AG10803 (cell line): Measurements from ENCODE around the gene CHIA.

Experiments used
- DNase-seq: peaks from one replicate; pipeline ENCODE4 v3.0.0; 2010; ENCODE audit warnings: low read depth
- H3K4me3 ChIP-seq: 2 replicates; pipeline ENCODE4 v1.5.1; 2011; ENCODE audit warnings: mild to moderate bottlenecking, low read length, control low read depth
- TF ChIP-seq, protein P1 (sequence below): conservative IDR thresholded peaks from 2 replicates; pipeline ENCODE4 v1.5.1; 2011; ENCODE audit warnings: mild to moderate bottlenecking, low read length, control low read depth, inconsistent platforms

Gene CHIA

DNA sequence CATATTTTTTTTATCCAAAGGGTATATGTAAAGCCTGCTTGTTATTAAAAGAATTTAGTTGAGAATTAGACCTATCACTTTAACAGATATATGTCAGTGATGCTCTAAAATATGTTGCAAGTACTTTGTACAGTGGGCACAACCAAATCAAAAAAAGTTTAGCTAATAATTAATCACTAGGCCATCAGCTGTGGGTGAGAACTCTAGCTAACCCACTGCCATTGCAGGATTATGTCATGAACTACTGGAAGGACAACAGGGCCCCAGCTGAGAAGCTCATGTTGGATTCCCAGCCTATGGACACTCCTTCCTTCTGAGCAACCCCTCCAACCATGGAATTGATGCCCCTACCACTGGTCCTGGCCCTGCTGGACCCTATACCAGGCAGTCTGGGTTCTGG is 6.8 kb upstream of the CHIA start:
- no peak overlapping the region for H3K4me3 ChIP-seq
- TF ChIP-seq, protein P1, sequence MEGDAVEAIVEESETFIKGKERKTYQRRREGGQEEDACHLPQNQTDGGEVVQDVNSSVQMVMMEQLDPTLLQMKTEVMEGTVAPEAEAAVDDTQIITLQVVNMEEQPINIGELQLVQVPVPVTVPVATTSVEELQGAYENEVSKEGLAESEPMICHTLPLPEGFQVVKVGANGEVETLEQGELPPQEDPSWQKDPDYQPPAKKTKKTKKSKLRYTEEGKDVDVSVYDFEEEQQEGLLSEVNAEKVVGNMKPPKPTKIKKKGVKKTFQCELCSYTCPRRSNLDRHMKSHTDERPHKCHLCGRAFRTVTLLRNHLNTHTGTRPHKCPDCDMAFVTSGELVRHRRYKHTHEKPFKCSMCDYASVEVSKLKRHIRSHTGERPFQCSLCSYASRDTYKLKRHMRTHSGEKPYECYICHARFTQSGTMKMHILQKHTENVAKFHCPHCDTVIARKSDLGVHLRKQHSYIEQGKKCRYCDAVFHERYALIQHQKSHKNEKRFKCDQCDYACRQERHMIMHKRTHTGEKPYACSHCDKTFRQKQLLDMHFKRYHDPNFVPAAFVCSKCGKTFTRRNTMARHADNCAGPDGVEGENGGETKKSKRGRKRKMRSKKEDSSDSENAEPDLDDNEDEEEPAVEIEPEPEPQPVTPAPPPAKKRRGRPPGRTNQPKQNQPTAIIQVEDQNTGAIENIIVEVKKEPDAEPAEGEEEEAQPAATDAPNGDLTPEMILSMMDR: no peak
- DNase-seq: no peak

DNA sequence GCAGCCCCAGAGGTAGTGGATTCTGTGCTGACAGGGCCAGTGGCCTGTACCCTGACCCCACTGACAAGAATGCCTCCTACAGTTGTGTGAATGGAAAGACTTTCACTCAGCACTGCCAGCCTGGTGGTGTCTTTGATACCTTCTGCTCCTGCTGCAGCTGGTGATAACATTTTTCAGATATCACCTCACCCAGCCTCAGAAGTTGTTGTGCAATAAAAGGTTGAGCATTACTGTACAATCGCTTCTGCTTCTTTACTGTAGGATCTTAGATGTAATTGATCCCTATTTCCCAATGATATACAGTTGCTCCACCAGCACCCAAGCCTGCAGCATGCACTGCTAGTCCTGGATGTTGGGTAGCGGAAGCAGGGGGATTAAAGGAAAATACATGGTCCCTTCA is 4.8 kb upstream of the CHIA start:
- no peak overlapping the region for H3K4me3 ChIP-seq
- TF ChIP-seq, protein P1: no peak
- DNase-seq: no peak

GRCh38 chr1:111286912-111287311 is 3.7 kb upstream of the CHIA start:
- no peak overlapping the region for H3K4me3 ChIP-seq
- DNase-seq: no peak
- TF ChIP-seq, protein P1: no peak

DNA sequence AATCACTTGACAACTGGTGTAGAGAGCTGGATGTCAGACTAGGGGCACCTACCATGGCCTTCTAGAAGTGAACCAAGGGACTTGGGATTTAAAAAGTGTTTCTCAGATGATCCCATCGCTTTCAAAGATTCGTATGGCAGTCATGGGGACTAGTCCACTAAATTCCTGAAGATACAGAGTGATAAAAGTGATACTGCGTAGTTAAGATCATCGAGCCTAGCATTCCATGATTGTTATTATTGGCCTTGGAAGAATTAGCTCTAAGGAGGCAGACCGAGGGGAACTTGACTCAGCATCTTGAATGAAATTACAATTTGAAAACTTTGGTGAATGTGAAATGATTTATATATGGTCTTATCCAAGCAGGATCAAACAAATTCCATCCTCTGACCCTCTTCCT is 1.3 kb upstream of the CHIA start:
- TF ChIP-seq, protein P1: no peak
- no peak for DNase-seq
- H3K4me3 ChIP-seq: no peak overlapping the region

GRCh38 chr1:111290104-111290503 is 547 bp upstream of the CHIA start:
- no peak for DNase-seq
- TF ChIP-seq, protein P1: no peak
- H3K4me3 ChIP-seq: no peak overlapping the region

GRCh38 chr1:111294390-111294789 is 3.7 kb downstream of the CHIA start:
- H3K4me3 ChIP-seq: no peak overlapping the region
- TF ChIP-seq, protein P1: no peak
- no peak for DNase-seq

DNA sequence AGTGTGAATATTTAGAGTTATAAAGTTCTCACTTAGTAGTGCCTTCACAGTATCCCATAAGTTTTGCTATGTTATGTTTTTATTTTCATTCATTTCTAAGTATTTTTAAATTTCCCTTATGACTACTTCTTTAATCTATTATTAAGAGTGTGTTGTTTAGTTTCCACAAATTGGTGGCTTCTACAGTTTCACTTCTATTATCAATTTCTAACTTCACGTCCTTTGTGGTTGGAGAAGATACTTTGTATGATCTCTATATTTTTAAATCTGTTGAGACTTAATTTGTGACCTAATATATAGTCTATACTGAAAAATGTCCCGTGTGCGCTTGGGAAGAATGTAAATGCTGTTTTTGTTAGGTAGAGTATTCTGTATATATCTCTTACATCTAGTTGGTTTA is 11.7 kb downstream of the CHIA start:
- H3K4me3 ChIP-seq: no peak overlapping the region
- TF ChIP-seq, protein P1: no peak
- DNase-seq: no peak
